T47D (cell line): ENCODE data around the gene ABI2.
A peak's percentile ranks its signal among the peaks of the same experiment; 100 is the strongest.

Experiments used
- DNase-seq, 2 experiments: peaks; one replicate each; pipeline versions ENCODE4 v3.0.0 to v3.0.0-alpha.2; 2011 to 2012; ENCODE audit warnings: low read depth in 1 of 2, low spot score in 1 of 2
- JUND ChIP-seq: IDR thresholded peaks from 2 replicates; pipeline ENCODE4 v1.6.1; 2012; ENCODE audit warnings: low read depth
- in situ Hi-C: cut with HindIII; loops from 2 replicates; pipeline ENCODE4 v1.10.0; 2016; ENCODE audit warnings: low sequenced_read_pairs, low pct_unique_long_range_greater_than_20kb

The ABI2 gene

GRCh38 chr2:203476881-203477280, 148.7 kb downstream of the ABI2 start:
- no peak for DNase-seq
- no peak for TF ChIP-seq JUND
- in situ Hi-C loops = no loop called here

- TF ChIP-seq JUND = no peak
- in situ Hi-C loops = no loop called here
- no peak for DNase-seq
These were observed 152.4 kb downstream of the ABI2 start for GRCh38 chr2:203480623-203481022.

- no peak for TF ChIP-seq JUND
- in situ Hi-C loops = no loop called here
- DNase-seq = peak in 1 of 2 experiments; percentile 67
These were observed 156.3 kb downstream of the ABI2 start for GRCh38 chr2:203484266-203485112.

- no peak for DNase-seq
- in situ Hi-C loops = no loop called here
- TF ChIP-seq JUND = no peak
These were observed 161.3 kb downstream of the ABI2 start for GRCh38 chr2:203489531-203489930.

GRCh38 chr2:203490391-203490790, 162.2 kb downstream of the ABI2 start:
- no peak for TF ChIP-seq JUND
- no peak for DNase-seq
- in situ Hi-C loops = no loop called here

- DNase-seq = no peak
These were observed 164.8 kb downstream of the ABI2 start for GRCh38 chr2:203492965-203493364.

More at GRCh38 chr2:203492965-203493364, 164.8 kb downstream of the ABI2 start:
- TF ChIP-seq JUND = no peak
- in situ Hi-C loops = no loop called here
